GM19043 (cell line): ENCODE measurements around the gene DMXL2.
"Not testable (repeated sequence)": the region's sequence is repeated elsewhere in the genome, so short reads cannot be mapped to it uniquely, and the experiment has no call there.

Experiments used
- ATAC-seq: cut with Tn5 transposase; IDR thresholded peaks from one replicate; pipeline ENCODE4 v1.9.1; 2021; ENCODE audit warnings: low read depth; ENCODE audit not compliant: unreplicated experiment

The DMXL2 gene, protein sequence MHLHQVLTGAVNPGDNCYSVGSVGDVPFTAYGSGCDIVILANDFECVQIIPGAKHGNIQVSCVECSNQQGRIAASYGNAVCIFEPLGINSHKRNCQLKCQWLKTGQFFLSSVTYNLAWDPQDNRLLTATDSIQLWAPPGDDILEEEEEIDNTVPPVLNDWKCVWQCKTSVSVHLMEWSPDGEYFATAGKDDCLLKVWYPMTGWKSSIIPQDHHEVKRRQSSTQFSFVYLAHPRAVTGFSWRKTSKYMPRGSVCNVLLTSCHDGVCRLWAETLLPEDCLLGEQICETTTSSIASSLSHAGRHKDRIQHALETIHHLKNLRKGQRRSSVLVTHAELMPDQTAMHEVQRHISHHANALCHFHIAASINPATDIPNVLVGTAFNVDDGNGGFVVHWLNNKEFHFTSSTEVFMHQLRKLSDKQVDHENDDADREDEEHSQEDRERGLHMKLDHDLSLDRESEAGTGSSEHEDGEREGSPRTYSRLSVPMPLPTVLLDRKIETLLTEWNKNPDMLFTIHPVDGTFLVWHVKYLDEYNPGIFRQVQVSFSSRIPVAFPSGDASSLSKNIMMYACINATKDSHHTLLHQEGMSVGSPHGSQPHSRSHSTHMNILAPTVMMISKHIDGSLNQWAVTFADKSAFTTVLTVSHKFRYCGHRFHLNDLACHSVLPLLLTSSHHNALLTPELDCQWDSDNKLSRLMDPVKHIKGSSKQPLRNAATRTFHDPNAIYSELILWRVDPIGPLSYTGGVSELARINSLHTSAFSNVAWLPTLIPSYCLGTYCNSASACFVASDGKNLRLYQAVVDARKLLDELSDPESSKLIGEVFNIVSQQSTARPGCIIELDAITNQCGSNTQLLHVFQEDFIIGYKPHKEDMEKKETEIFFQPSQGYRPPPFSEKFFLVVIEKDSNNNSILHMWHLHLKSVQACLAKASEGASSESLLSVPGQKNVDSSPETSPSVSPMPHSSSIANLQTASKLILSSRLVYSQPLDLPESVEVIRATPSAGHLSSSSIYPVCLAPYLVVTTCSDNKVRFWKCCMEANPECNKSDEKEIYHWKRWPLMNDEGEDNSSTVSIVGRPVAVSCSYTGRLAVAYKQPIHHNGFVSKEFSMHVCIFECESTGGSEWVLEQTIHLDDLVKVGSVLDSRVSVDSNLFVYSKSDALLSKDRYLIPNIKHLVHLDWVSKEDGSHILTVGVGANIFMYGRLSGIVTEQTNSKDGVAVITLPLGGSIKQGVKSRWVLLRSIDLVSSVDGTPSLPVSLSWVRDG (N-terminal part only)

DNA sequence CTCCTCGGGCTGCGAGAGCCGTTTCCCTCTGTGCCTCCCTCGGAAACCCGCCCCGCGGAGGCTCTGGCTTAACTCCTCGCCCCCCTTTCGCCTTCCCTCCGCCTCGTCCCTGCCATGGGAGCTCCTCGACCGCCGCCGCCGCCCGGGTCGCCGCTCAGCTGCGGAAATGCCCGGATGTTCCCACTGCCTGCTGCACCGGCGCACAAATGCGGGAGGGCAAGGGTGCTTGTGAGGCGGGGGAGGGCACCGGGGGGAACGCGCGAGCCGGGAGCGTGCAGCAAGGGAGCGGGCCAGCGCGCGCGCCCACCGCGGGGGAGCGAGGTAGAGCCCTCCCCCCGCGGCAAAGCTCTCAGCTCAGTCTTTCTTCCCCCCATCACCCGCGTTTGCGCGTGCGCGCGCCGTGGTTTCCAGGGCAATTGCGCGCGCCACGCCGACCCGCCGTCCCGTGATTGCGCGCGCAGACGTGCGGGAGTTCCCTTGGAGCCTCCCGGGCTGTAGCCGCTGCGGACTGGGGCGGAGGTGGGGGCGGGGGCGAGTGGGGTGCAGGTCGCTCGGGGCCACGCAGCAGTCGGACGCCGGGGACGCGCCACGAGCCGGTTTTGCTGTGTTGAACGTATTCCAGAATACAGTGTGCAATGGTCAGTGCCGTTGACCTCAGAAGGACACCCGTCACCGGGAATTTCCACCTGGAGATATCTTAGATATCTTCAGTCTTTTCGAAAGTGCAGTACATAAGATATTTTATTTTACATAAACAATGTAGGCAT, at the start of gene DMXL2:
Gene DMXL2, minus strand, starts transcription at position 168 of the 767 bp plus-strand sequence. CDS start 226 bp downstream, outside the sequence.
- peak; percentile 28 for ATAC-seq

DNA sequence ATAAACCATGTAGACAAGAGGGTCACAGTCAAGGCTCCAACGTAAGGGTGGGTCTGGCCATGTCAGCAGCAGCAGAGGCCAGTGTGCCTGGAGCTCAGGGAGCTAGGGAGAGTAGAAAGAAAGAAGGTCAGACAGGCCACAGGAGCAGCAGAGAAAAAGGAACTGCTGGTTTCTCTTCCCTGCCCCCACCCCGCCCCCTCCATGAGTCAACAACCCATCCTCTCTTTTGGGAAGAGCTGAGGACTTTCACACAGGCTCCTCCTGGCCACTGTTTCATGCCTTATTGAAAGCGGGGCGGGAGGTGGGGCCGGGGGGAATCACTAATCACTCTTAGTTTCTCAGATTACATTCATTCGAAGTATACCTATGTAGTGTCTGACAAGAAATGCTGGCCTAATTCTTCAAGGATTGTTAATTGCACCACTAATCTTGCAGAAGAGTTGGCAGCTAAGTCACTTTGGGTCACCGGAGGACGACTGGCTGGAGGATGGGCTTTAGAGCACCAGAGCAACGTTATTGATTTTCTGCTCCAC, 49.6 kb upstream of the DMXL2 start:
- no peak for ATAC-seq

DNA sequence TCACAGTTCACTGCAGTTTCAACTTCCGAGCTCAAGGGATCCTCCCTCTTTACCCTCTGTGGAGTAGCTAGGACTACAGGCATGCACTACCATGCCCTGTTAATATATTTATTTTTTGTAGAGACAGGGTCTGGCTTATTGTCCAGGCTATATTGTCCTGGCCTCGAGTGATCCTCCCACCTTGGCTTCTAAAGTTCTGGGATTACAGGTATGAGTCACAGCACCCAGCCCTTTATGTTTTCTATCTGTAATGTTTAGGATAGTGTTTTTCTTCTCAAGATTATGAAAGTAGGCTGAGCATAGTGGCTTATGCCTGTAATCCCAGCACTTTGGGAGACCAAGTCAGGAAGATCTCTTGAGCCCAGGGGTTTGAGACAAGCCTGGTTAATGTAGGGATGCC, 46.8 kb upstream of the DMXL2 start:
- no peak for ATAC-seq

DNA sequence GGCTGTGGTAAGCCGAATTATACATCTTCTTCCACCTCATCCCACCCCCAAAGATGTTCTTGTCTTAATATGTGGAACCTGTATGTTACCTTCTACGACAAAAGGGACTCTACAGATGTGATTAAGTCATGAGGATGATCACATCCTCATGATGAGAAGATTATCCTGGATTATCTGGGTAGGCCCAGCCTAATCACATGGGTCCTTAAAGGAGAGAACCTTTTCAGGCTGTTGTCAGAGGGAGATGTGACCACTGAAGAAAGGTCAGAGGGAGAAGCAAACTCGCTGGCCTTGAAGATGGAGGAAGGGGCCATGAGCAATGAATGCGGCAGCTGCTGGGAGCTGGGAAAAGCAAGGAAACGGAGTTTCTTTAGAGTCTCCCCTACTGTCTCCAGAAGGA, 45.9 kb upstream of the DMXL2 start:
- ATAC-seq, result no peak

DNA sequence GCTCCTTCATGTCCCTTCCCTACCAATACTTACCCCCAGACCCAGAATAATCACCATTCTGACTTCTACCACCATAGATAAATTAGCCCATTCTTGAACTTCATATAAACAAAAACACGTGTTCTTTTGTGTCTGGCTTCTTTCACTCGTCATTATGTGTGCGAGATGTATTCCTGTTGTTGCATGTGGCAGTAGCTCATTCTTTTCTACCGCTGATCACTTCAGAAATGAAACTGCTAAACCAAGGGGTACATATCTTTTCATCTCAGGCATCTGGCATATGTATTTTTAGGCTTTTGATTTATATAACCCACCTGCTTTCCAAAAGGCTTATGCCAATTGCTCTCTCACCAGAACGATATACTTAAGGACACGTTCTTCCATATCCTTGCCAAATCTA, 44.9 kb upstream of the DMXL2 start:
- no peak for ATAC-seq

DNA sequence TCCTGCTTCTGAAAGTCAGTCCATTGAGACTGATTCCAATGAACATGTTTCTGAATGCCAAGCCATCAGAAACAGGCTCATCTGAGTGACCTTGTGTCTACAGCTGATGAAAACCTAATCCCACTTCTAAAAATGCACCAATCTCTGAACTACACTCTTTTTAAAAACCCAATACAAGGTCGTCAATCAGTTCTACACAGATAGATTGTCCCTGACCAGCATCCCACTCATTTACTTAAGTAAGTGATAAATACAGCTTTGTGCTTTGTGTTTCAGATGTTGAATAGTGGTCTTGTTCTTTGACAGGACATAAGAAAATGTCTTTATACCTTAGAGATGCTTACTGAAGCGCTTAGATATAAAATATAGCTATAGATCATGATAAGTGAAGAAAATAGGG, 38.5 kb upstream of the DMXL2 start:
- ATAC-seq, result no peak

DNA sequence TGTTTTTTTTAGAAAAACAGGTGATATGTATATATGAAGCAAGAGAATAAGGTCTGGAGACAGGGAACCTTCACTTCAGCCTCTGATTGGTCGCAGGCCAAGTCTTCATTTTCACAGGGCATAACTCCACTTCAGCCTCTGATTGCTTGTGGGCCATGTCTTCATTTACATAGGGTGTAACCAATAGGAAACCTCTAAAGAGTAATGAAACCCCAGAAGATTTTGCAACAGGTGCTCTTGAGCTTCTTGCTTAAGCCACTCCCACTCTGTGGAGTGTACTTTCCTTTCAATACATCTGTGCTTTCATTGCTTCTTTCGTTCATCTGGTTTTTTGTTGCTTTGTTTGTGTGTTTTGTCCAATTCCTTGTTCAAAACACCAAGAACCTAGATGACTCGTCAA, 36.1 kb upstream of the DMXL2 start:
- ATAC-seq, result no peak

DNA sequence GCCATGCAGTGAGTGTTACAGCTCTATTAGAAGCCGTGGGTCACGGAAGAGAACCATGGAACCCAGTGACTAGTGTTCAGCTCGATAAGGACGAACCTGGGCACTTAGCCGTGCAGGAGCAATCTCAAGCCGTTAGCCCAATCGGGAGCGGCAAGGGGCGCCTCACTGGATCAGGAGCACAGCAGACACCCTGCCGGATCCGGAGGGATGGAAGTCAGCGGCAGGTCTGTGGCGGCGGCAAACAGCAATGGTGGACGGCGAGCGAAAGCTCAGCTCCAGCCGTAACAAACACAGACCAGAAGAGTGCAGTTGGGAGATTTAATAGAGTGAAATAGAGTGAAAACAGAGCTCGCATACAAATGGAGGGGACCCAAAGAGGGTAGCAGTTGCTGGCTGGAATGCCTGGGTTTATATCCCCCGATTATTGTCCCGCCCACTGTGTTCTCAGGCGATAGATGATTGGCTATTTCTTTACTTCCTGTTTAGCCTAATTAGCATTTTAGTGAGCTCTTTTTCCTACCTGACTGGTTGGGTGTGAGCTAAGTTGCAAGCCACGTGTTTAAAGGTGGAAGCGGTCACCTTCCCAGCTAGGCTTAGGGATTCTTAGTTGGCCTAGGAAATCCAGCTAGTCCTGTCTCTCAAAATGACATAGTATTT, 33.0 kb upstream of the DMXL2 start:
- not testable (repeated sequence) for ATAC-seq

DNA sequence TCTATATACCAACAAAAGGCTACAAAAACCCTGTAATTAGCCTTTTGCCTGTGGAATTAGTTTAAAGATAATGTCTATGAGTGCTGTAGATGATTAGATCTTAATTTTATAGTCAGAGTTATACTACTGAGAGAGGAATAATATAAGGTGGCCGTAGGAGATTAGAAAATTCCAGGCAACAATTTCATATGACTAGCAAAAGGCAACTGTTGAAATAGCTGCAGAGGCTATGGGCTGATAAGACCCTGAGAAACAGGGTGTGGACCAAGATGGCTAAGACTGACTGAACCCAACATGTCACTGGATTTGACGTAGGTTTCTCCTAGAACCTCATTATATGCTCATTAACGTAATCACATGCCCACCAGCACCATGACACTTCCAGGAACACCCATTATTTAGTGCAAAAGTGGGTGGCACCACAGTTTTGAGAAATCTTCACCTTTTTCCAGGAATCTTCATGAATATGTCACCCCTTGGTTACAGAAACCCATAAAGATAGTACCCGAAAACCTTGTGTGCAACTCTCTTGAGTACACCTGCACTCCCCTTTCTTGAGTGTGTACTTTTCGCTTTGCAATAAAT, 29.6 kb upstream of the DMXL2 start:
- no peak for ATAC-seq

DNA sequence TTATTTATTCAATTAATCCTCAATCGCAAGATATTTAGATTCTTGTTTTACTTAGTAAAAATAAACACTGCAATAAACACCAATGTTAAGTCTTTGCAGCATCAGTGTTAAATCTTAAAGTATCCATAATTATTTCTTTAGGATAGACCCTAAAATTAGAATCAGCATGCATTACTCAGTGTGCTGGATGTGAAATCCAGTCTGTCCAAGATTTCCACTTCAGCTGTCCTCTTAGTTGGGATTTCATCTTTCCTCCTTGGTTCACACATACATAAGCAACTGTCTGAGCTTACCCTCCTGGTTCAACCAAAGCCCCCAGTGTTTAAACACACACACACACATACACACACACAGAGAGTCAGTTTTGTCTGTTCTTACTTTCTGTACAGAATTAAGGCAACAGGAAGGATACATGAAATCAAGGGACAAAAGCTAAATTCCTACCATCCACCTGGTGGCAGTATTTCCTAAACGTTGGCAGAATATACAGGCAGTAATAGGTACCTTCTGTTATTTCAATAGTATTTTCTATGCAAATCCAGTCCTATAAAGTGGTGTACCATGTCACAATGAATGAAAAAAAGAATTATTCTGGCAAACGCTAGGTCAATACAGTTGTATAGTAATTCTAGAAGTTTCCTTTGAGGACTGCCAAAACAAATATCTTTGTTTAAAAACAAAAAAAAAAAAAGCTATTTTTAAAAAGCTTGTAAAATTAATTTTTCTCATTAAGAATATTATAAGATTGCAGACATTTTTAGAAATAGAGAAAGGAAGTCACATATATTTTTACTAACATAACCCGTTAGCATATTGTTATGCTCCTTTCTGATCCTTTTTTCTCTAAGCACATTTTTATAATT, 27.3 kb upstream of the DMXL2 start:
- peak; percentile 55 for ATAC-seq

DNA sequence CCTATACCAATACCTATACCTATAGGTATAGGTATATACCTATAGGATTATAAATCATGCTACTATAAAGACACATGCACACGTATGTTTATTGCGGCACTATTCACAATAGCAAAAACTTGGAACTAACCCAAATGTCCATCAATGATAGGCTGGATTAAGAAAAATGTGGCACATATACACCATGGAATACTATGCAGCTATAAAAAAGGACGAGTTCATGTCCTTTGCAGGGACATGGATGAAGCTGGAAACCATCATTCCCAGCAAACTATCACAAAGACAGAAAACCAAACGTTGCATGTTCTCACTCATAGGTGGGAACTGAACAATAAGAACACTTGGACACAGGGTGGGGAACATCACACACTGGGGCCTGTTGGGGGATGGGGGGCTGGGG, 26.1 kb upstream of the DMXL2 start:
- not testable (repeated sequence) for ATAC-seq

DNA sequence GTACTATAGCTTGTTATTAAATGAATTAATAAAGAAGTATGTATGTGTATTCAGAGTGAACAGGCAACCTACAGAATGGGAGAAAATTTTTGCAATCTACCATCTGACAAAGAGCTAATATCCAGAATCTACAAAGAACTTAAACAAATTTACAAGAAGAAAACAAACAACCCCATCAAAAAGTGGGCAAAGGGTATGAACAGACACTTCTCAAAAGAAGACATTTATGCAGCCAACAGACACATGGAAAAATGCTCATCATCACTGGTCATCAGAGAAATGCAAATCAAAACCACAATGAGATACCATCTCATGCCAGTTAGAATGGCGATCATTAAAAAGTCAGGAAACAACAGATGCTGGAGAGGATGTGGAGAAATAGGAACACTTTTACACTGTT, 25.5 kb upstream of the DMXL2 start:
- ATAC-seq, result not testable (repeated sequence)

DNA sequence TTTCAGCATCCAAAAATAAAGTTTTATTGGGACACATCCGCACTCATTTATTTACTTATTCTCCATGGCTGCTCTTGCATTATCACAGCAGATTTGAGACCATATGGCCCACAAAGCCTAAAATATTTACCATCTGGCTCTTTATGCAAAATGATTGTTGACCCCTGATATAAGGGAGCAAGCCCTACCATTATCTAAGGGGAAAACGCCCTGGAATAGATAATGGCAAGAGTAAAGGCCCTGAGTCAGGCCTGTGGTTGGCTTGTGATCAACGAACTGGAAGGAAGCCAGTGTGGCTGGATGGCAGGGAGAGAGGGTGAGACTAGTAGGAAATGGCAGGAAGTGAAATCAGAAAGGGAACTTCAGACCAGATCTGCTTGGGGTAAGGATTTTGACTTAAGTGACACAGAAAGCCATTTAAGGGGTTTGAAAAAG, 24.6 kb upstream of the DMXL2 start:
- ATAC-seq, result no peak

DNA sequence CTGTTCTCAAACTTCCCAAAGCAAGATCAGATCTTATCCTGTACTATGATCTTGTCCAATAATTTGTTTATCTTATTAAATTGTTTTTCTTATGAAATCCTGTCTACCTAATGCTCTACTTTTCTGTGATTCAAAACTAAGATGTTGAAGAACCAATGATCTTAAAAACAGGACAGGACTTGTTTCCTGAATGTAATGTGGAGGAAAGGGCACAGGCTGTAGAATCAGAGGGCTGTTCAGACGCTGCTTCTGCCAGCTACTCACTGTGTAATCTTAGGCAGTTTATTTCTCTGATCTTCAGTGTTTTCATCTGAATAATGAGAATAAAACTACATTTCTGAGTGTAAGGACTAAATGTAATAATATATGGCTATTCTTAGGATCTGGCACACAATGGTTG, 20.1 kb upstream of the DMXL2 start:
- no peak for ATAC-seq

DNA sequence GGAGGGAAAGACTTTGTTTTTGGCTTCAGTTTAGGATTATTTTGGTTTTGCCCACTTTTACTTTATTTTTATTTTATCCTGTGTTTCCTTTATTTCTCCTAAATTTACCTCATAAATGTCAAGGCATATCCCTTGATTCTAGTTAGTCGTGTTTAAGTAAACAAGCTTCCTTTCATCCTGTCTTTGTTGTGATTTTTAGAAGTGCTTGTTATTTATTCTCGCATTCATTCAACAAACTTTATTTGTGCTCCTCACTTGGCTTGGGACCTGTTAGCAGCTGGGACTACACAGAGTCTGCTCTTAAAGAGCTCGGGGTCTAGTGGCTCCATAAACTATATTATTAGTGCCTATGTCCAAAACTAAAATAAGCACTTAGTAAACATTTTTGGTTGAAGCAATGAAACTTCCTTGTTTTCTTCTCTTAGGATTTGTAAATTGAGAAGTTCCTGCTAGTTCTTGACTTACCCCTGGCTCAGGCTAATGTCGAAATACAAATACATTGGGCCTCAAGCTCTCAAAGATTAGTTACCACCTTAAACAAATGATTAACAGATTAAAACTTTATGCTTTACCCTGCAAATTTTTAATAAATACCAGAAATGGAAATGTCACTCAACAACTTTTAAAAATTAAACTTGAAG, 19.0 kb upstream of the DMXL2 start:
- ATAC-seq, result no peak

DNA sequence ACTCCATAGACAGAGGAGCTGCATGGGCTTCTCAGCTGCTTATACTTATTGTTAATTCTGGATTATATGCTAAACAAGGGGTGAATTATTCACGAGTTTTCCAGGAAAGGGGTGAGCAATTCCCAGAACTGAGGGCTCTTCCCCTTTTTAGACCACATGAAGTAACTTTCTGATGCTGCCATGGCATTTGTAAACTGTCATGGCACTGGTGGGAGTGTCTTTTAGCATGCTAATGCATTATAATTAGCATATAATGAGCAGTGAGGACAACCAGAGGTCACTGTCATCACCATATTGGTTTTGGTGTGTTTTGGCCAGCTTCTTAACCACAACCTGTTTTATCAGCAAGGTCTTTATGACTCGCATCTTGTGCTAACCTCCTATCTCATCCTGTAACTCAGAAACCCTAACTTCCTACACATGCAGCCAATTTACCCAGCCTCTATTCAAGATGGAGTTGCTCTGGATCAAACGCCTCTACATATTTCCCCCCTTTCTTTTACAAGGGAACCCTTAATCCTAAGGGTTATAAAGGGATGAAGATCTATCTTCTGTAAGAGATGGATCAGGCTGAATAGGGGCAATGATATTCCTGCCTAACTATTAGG, 12.1 kb upstream of the DMXL2 start:
- ATAC-seq, result no peak

DNA sequence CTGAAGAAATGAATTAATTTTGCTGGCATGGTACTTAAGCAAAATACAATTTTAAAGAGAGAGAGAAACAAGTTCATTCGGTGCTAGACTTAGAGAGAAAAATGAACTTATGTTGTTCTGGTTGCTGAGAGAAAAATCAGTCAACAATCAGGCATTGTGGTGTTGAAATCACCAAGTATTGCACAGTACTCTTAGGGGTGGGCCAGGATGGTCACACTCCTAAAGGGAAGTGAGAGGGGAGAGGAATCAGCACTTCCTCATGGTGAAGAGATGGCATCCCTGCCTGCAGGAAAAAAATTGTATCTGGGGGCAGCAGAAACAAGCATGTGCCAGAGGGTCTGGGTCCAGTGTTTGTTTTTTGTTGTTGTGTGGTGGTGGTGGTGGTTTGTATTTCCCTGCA, 7.0 kb upstream of the DMXL2 start:
- ATAC-seq, result no peak
